ENCODE data around the gene DPP10. TPM values are rescaled to one million over a fixed set of nuclear protein-coding genes. Genes with fewer than 3 reads are reported as not detected.

DPP10 gene
- total RNA-seq, 2 donors from 2014 or later, result not detected

- Histone ChIP-seq H3K27me3 (replicated peaks; ENCODE audit: insufficient read depth) (no peaks in the 10 kb centered on the region), H3K4me1 (ENCODE audit: control insufficient read depth in 1 of 2, low read depth in 2 of 2) (no peaks in the 10 kb centered on the region), H3K36me3 (no peaks in the 10 kb centered on the region), H3K27ac (no peak overlapping the region), H3K4me3 (no peak overlapping the region), H3K9me3 (no peaks in the 10 kb centered on the region)
- no peak for TF ChIP-seq CTCF (IDR thresholded peaks at IDR 0.05)
- DNase-seq (ENCODE audit: low spot score), result no peak
- no peak for ATAC-seq (ENCODE audit: insufficient number of reproducible peaks, low FRiP score, low read depth)
Observed at GRCh38 chr2:115194623-115195022, 752.2 kb downstream of the DPP10 start.

GRCh38 chr2:115196587-115196986 lies 754.1 kb downstream of the DPP10 start:
- no peak overlapping the region for H3K4me3 ChIP-seq
- no peaks in the 10 kb centered on the region for H3K36me3 ChIP-seq
- no peak for DNase-seq (ENCODE audit: low spot score)
- H3K27me3 ChIP-seq (replicated peaks; ENCODE audit: insufficient read depth), result no peaks in the 10 kb centered on the region
- H3K9me3 ChIP-seq, result no peaks in the 10 kb centered on the region
- ATAC-seq (ENCODE audit: insufficient number of reproducible peaks, low FRiP score, low read depth), result no peak
- no peak overlapping the region for H3K27ac ChIP-seq
- H3K4me1 ChIP-seq (ENCODE audit: control insufficient read depth in 1 of 2, low read depth in 2 of 2), result no peaks in the 10 kb centered on the region
- no peak for TF ChIP-seq CTCF (IDR thresholded peaks at IDR 0.05)

GRCh38 chr2:115199966-115200365 lies 757.5 kb downstream of the DPP10 start:
- no peak for ATAC-seq (ENCODE audit: insufficient number of reproducible peaks, low FRiP score, low read depth)
- H3K27ac ChIP-seq, result no peak overlapping the region

GRCh38 chr2:115201386-115201785 lies 758.9 kb downstream of the DPP10 start:
- Histone ChIP-seq H3K27me3 (replicated peaks; ENCODE audit: insufficient read depth) (no peaks in the 10 kb centered on the region), H3K4me1 (ENCODE audit: control insufficient read depth in 1 of 2, low read depth in 2 of 2) (no peaks in the 10 kb centered on the region), H3K36me3 (no peaks in the 10 kb centered on the region), H3K27ac (no peak overlapping the region), H3K9me3 (no peaks in the 10 kb centered on the region), H3K4me3 (no peak overlapping the region)
- ATAC-seq (ENCODE audit: insufficient number of reproducible peaks, low FRiP score, low read depth) (no peak), DNase-seq (ENCODE audit: low spot score) (no peak)
- TF ChIP-seq CTCF (IDR thresholded peaks at IDR 0.05), result no peak

More at GRCh38 chr2:115199966-115200365, 757.5 kb downstream of the DPP10 start:
- no peak for DNase-seq (ENCODE audit: low spot score)
- no peaks in the 10 kb centered on the region for H3K9me3 ChIP-seq
- H3K36me3 ChIP-seq, result no peaks in the 10 kb centered on the region
- no peaks in the 10 kb centered on the region for H3K27me3 ChIP-seq (replicated peaks; ENCODE audit: insufficient read depth)
- TF ChIP-seq CTCF (IDR thresholded peaks at IDR 0.05), result no peak
- no peak overlapping the region for H3K4me3 ChIP-seq
- H3K4me1 ChIP-seq (ENCODE audit: control insufficient read depth in 1 of 2, low read depth in 2 of 2), result no peaks in the 10 kb centered on the region

- Histone ChIP-seq H3K4me3 (no peak overlapping the region), H3K27ac (no peak overlapping the region), H3K27me3 (replicated peaks; ENCODE audit: insufficient read depth) (no peaks in the 10 kb centered on the region), H3K9me3 (no peaks in the 10 kb centered on the region), H3K36me3 (no peaks in the 10 kb centered on the region), H3K4me1 (ENCODE audit: control insufficient read depth in 1 of 2, low read depth in 2 of 2) (no peaks in the 10 kb centered on the region)
- TF ChIP-seq CTCF (IDR thresholded peaks at IDR 0.05), result no peak
- no peak for DNase-seq (ENCODE audit: low spot score)
- ATAC-seq (ENCODE audit: insufficient number of reproducible peaks, low FRiP score, low read depth), result no peak
Observed at GRCh38 chr2:115208493-115209164, 766.2 kb downstream of the DPP10 start.
